ENCODE results near the gene MPO. TPM values are rescaled to one million over a fixed set of nuclear protein-coding genes. Genes with fewer than 3 reads are reported as not detected.

MPO gene
- total and polyA plus RNA-seq, 2 donors: 5.6 to 27.3 TPM

Other genes starting within 250 kb of the MPO start
- gene DYNLL2, start 197.5 kb downstream of the MPO start, total RNA-seq: 11.7 TPM
- 23.2 TPM for gene DYNLL2, start 197.5 kb downstream of the MPO start, polyA plus RNA-seq
- gene OR4D1, start 132.6 kb downstream of the MPO start, total RNA-seq: 0.05 TPM
- 0.11 TPM for gene OR4D1, start 132.6 kb downstream of the MPO start, polyA plus RNA-seq
- not detected for gene OR4D2, start 114.0 kb downstream of the MPO start, total RNA-seq
- 0.02 TPM for gene OR4D2, start 114.0 kb downstream of the MPO start, polyA plus RNA-seq
- 14.9 TPM for gene EPX, start 88.2 kb downstream of the MPO start, total RNA-seq
- 1.3 TPM for gene EPX, start 88.2 kb downstream of the MPO start, polyA plus RNA-seq
- gene MKS1, start 61.7 kb downstream of the MPO start, total RNA-seq: 11.9 TPM
- 12.5 TPM for gene MKS1, start 61.7 kb downstream of the MPO start, polyA plus RNA-seq
- 0.09 TPM for gene LPO, start 42.4 kb downstream of the MPO start, total RNA-seq
- 0.23 TPM for gene LPO, start 42.4 kb downstream of the MPO start, polyA plus RNA-seq
- 12.1 TPM for gene TSPOAP1, start 47.9 kb upstream of the MPO start, total RNA-seq
- 45.2 TPM for gene TSPOAP1, start 47.9 kb upstream of the MPO start, polyA plus RNA-seq
- 119 TPM for gene SUPT4H1, start 71.3 kb upstream of the MPO start, total RNA-seq
- 103 TPM for gene SUPT4H1, start 71.3 kb upstream of the MPO start, polyA plus RNA-seq
- gene RNF43, start 136.6 kb upstream of the MPO start, total RNA-seq: 3.4 TPM
- 2.2 TPM for gene RNF43, start 136.6 kb upstream of the MPO start, polyA plus RNA-seq
- 0.90 TPM for gene HSF5, start 207.5 kb upstream of the MPO start, total RNA-seq
- 0.91 TPM for gene HSF5, start 207.5 kb upstream of the MPO start, polyA plus RNA-seq
- gene MTMR4, start 233.7 kb upstream of the MPO start, total RNA-seq: 28.0 TPM
- 17.0 TPM for gene MTMR4, start 233.7 kb upstream of the MPO start, polyA plus RNA-seq

All from thymus (tissue), 2 donors.